ENCODE results near the gene JAG2.

JAG2 gene

GRCh38 chr14:105208738-105209075, 40.1 kb upstream of the JAG2 start:
- no peaks in the 10 kb centered on the region for H3K9me3 ChIP-seq (ENCODE audit: insufficient read depth, low read length)
- no peaks in the 10 kb centered on the region for H3K9me2 ChIP-seq (replicated peaks; ENCODE audit: insufficient read depth, low read length)
- H4K20me1 ChIP-seq (ENCODE audit: low read depth, low read length), result no peaks in the 10 kb centered on the region
- no peaks in the 10 kb centered on the region for H3K79me2 ChIP-seq (ENCODE audit: insufficient read depth, low read length)
- H2AFZ ChIP-seq (ENCODE audit: low read depth, low read length, severe bottlenecking), result no peak overlapping the region
- H3K36me3 ChIP-seq (ENCODE audit: low read length), result no peaks in the 10 kb centered on the region
- H3K9ac ChIP-seq (ENCODE audit: low read length), result no peak overlapping the region
- TF ChIP-seq CTCF (IDR thresholded peaks at IDR 0.05; ENCODE audit: insufficient read depth, low read length, poor library complexity, severe bottlenecking), result no peak
- H3K27me3 ChIP-seq (ENCODE audit: low read length), result no peaks in the 10 kb centered on the region
- H3K27ac ChIP-seq (ENCODE audit: low read depth, low read length), result no peak overlapping the region
- no peak overlapping the region for H3K4me2 ChIP-seq (ENCODE audit: low read depth, low read length, poor library complexity, severe bottlenecking)
- H3K4me3 ChIP-seq (ENCODE audit: insufficient read depth, low read length, poor library complexity, severe bottlenecking), result no peak overlapping the region
- no peaks in the 10 kb centered on the region for H3F3A ChIP-seq (ENCODE audit: insufficient read depth)

DNA sequence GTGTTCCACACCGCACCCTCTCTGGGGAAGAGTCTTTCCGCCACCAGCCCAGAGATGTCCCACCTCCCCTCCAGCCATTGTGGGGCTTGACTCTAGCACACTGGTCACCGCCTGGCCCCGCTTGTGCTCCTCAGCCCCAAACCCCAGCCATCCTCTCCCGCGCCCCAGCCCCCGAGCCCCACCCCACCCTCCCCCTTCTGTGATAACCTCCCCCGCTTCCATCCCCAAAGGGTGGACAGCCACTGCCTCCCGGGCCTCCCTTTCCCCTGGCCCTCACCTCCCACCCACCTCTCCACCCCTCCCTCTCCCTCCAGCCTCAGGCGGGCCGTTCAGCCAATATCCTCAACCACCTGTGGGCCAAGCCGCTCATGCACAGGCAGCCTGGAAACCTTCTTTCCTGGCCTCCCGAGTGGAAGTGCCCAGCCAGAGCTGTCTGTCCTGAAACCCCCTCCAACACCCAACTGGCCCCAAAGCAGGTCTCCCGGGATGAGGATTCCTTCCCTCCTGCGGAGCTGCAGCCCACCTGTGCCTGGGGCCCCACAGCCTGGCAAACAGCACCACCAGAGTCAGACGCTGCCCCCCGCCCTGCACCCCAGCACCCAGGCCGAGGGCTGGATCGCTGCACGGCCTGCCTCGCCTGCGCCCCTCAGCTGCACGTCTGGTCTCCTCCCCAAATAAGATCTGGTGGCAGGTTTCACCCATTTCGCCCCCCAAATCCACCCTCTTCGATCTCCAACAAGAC, 39.6 kb upstream of the JAG2 start:
- no peak overlapping the region for H3K27ac ChIP-seq (ENCODE audit: low read depth, low read length)
- H4K20me1 ChIP-seq (ENCODE audit: low read depth, low read length), result no peaks in the 10 kb centered on the region
- no peaks in the 10 kb centered on the region for H3K27me3 ChIP-seq (ENCODE audit: low read length)

DNA sequence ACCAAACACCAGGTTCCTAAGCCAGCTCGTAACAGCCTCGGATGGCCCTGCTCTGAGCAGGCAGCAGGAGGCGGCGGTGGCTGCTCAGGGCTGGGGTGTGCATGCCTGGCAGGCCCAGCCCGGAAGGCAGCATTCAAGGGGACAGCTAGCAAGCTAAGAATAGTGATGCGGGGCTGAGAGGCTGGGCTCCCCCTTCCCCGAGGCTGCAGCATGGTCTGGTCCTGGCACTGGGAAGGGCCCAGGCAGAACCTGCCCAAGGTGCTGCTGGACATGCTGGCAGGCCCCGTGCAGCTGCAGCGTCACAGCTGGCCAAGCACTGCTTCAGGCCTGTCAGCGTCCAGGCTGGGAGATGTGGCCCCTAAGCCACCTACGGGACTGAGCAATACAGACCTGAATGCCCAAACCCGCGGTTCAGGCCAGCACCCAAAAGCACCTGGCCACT, 38.9 kb upstream of the JAG2 start:
- no peak overlapping the region for H3K4me2 ChIP-seq (ENCODE audit: low read depth, low read length, poor library complexity, severe bottlenecking)
- no peak overlapping the region for H2AFZ ChIP-seq (ENCODE audit: low read depth, low read length, severe bottlenecking)
- TF ChIP-seq CTCF (IDR thresholded peaks at IDR 0.05; ENCODE audit: insufficient read depth, low read length, poor library complexity, severe bottlenecking), result no peak
- no peak for TF ChIP-seq EZH2phosphoT487 (conservative IDR thresholded peaks at IDR 0.05; ENCODE audit: low read length)
- no peaks in the 10 kb centered on the region for H3K27me3 ChIP-seq (ENCODE audit: low read length)
- H4K20me1 ChIP-seq (ENCODE audit: low read depth, low read length), result no peaks in the 10 kb centered on the region
- H3K4me3 ChIP-seq (ENCODE audit: insufficient read depth, low read length, poor library complexity, severe bottlenecking), result no peak overlapping the region
- no peaks in the 10 kb centered on the region for H3K9me3 ChIP-seq (ENCODE audit: insufficient read depth, low read length)
- H3K9ac ChIP-seq (ENCODE audit: low read length), result no peak overlapping the region
- H3F3A ChIP-seq (ENCODE audit: insufficient read depth), result no peaks in the 10 kb centered on the region
- no peaks in the 10 kb centered on the region for H3K9me2 ChIP-seq (replicated peaks; ENCODE audit: insufficient read depth, low read length)
- H3K79me2 ChIP-seq (ENCODE audit: insufficient read depth, low read length), result no peaks in the 10 kb centered on the region
- H3K36me3 ChIP-seq (ENCODE audit: low read length), result no peaks in the 10 kb centered on the region
- no peak overlapping the region for H3K27ac ChIP-seq (ENCODE audit: low read depth, low read length)

More for the DNA sequence above, 39.6 kb upstream of the JAG2 start:
- Histone ChIP-seq H3K4me2 (ENCODE audit: low read depth, low read length, poor library complexity, severe bottlenecking) (no peak overlapping the region), H3K9ac (ENCODE audit: low read length) (no peak overlapping the region), H3K4me3 (ENCODE audit: insufficient read depth, low read length, poor library complexity, severe bottlenecking) (no peak overlapping the region), H3K9me3 (ENCODE audit: insufficient read depth, low read length) (no peaks in the 10 kb centered on the region), H3K79me2 (ENCODE audit: insufficient read depth, low read length) (no peaks in the 10 kb centered on the region), H3F3A (ENCODE audit: insufficient read depth) (no peaks in the 10 kb centered on the region), H3K9me2 (replicated peaks; ENCODE audit: insufficient read depth, low read length) (no peaks in the 10 kb centered on the region), H3K36me3 (ENCODE audit: low read length) (no peaks in the 10 kb centered on the region), H2AFZ (ENCODE audit: low read depth, low read length, severe bottlenecking) (no peak overlapping the region)
- TF ChIP-seq CTCF (IDR thresholded peaks at IDR 0.05; ENCODE audit: insufficient read depth, low read length, poor library complexity, severe bottlenecking) (no peak), EZH2phosphoT487 (conservative IDR thresholded peaks at IDR 0.05; ENCODE audit: low read length) (no peak)
